ENCODE data around the gene ZNF664. TPM values are rescaled to one million over a fixed set of nuclear protein-coding genes. Genes with fewer than 3 reads are reported as not detected.

Gene ZNF664
- total and polyA plus RNA-seq, 2 of the 13 experiments (the other 11 are each of a cell fraction or from before 2014, with no cell fraction given): 43.9 to 56.5 TPM

- TF ChIP-seq BRF2 (CRISPR knock-in tag; IDR thresholded peaks at IDR 0.05) (no peak), TBL1XR1 (IDR thresholded peaks at IDR 0.05; ENCODE audit: borderline replicate concordance, low read length, partially characterized antibody) (no peak), PCBP1 (IDR thresholded peaks at IDR 0.05; ENCODE audit: borderline replicate concordance, low read depth, low read length) (no peak), NFYC (CRISPR knock-in tag; IDR thresholded peaks at IDR 0.05) (no peak), ZNF670 (CRISPR knock-in tag; IDR thresholded peaks at IDR 0.05; ENCODE audit: borderline replicate concordance) (no peak)
Measured at GRCh38 chr12:123935956-123936355, 37.1 kb upstream of the ZNF664 start (continued).

- DNase-seq (ENCODE audit: low spot score) (no peak), FAIRE-seq (no peak), ATAC-seq (no peak)
- CTCF ChIA-PET (ENCODE audit: low intra/inter-chr PET ratio, low total read pairs): no interaction called here
- H3K4me1 ChIP-seq (ENCODE audit: insufficient read depth, low read length): no peaks in the 10 kb centered on the region
- peaks cover 0 to 5% of the 10 kb centered on the region in 2 experiments; a peak in 1 of 5 replicates for H3K36me3 ChIP-seq (replicated peaks in 1 of 2; ENCODE audit: control insufficient read depth in 1 of 2, insufficient read depth in 2 of 2, low read length in 2 of 2)
- H2AFZ ChIP-seq (ENCODE audit: low read length): no peak overlapping the region
- no peak for TF ChIP-seq NFATC3 (CRISPR knock-in tag; IDR thresholded peaks at IDR 0.05)
- TF ChIP-seq RFX5 (IDR thresholded peaks at IDR 0.05; ENCODE audit: low read depth, low read length): no peak
- TF ChIP-seq ZNF383 (CRISPR knock-in tag; IDR thresholded peaks at IDR 0.05; ENCODE audit: borderline replicate concordance): no peak
- TF ChIP-seq CBX5 (CRISPR knock-in tag; IDR thresholded peaks at IDR 0.05; ENCODE audit: borderline replicate concordance): no peak
- intact Hi-C loops (cut with micrococcal nuclease; ENCODE audit: unreplicated experiment): no loop called here
- WGBS (ENCODE audit: low lambda C conversion rate): 98% methylated on average over 18 of the region's 18 CpGs
- H3K4me3 ChIP-seq (replicated peaks in 1 of 3; ENCODE audit: insufficient read depth in 1 of 3, low read depth in 2 of 3, low read length in 3 of 3): no peak overlapping the region
- H3K9ac ChIP-seq (ENCODE audit: insufficient read depth, low read depth, low read length): no peak overlapping the region
- POLR2A ChIA-PET: no interaction called here
- H3K9me3 ChIP-seq (ENCODE audit: low read length): no peaks in the 10 kb centered on the region
- no peak overlapping the region for H3K4me2 ChIP-seq (ENCODE audit: low read depth, low read length)
- no peak overlapping the region for H3K27ac ChIP-seq (ENCODE audit: extremely low read length, insufficient read depth, low read length)
- H3K79me2 ChIP-seq (ENCODE audit: insufficient read depth, low read length): no peaks in the 10 kb centered on the region
- H4K20me1 ChIP-seq (ENCODE audit: insufficient read depth, low read length): no peaks in the 10 kb centered on the region
- BruUV-seq (replicated peaks): TSS peak; percentile 36
- peaks cover 0 to 5% of the 10 kb centered on the region in 2 experiments; a peak in 1 of 5 replicates for H3K27me3 ChIP-seq (ENCODE audit: control insufficient read depth in 1 of 2, insufficient read depth in 2 of 2, low read length in 2 of 2)
- in situ Hi-C loops (cut with HindIII; ENCODE audit: extremely low pct_ligation_motif_present, low pct_unique_long_range_greater_than_20kb): no loop called here
Measured at GRCh38 chr12:123936471-123936870, 36.5 kb upstream of the ZNF664 start.
